GM18868 (cell line): ENCODE results near the gene ERBB4.

Experiments
- ATAC-seq: cut with Tn5 transposase; IDR thresholded peaks from one replicate; pipeline ENCODE4 v1.9.1; 2021; ENCODE audit warnings: mild to moderate bottlenecking, moderate library complexity; ENCODE audit not compliant: unreplicated experiment

Gene ERBB4

DNA sequence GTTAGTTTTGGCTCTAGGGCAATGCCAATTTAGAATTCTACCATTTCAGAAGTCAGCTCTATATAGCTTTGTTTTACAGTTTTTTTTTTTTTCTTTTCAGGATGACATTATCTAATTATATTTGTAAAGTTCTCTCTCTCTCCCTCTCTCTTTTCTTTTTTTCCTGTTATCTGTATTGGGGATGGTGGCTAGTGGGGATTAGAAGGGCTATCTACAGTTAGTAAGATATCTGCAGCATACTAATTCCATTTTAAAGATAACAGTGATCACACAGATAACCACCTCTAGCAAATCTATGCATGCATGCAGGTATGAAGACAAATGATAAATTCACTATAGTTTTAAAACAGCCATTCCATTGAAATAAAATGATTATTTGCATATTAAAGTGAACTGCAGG, 438.9 kb downstream of the ERBB4 start:
- no peak for ATAC-seq

DNA sequence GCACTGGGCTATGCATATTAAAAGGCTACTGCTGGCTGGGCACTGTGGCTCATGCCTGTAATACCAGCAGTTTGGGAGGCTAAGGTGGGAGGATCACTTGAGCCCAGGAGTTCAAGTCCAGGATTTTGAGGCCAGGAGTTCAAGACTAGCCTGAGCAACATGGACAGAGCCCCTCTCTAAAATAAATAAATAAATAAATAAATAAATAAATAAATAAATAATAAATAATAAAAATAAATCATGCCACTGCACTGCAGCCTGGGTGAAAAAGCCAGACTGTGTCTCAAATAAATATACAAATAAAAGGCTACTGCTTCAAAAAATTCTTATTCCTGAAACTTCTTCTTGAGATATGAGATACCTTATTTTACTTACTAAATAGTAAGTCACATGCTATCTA, 439.6 kb downstream of the ERBB4 start:
- ATAC-seq = no peak

DNA sequence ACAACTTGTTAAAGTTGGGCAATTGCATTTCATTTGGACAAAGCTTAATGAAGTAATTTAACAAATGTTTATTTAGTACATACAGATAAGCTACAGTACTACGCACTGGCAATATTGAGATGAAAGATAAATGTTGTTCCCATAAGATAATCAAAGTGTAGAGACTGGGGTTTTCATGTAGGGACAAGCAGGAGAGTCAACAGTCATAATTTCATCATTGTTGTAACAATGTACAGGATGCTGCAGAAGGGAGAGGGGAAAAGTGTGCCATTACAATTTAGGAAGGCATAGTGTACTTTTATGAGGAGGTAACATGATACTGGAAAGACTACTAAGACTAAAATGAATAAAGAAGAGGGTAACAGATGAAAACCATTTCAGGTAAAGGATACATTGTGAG, 441.6 kb downstream of the ERBB4 start:
- no peak for ATAC-seq

DNA sequence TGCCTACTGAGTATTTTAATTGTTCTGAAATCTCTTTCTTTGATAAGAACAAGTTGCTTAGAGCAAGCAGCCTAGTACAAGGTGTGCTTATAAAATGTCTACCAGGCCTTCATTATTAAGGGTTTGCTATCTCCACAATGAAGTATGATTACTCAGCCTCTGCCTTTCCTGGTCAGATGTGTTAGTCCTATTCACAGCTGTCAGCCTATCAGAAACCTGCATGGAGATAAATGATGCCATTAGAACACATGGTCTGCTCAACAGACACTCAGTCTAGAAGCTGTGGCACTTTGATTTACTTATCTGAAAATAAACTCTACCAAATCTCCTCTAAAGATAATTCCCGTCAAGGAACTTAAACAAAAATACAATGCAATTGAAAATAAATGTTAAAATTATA, 448.7 kb downstream of the ERBB4 start:
- ATAC-seq = no peak

DNA sequence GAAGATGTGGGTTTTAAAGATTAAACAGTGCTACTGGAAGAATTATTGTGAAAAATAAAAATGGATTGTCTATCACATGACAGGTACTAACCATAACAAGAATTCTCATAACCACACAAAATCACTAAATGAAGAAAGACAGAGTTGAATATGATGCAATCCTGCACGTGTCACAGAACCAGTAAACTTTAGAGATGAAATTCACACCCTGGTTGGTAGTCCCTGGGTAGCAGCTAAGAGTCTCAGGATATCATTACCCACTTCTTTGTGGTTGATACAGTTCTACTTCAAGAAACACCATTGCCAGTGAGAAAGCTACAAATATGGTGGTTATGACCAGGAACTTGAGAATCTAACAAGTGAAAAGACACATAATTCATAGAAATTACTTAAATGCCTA, 450.2 kb downstream of the ERBB4 start:
- ATAC-seq = peak; percentile 56

DNA sequence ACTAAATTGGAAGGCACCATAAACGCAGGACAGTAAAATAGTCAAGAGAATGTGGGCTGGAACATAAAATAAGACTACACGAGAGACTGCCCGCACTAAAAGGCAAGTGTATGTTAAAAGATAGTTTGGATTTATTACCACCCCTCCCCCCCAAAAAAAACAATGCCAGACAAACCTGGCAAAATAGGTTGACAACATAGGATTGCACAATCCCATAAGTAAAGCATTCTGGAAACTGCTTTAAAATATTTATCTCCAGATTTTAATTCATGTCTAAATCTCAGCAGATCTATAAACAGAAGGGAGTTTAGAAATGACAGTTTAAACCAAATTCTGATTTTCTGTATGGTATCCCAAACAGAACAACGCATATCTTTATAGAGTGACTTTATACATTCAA, 455.1 kb downstream of the ERBB4 start:
- no peak for ATAC-seq

DNA sequence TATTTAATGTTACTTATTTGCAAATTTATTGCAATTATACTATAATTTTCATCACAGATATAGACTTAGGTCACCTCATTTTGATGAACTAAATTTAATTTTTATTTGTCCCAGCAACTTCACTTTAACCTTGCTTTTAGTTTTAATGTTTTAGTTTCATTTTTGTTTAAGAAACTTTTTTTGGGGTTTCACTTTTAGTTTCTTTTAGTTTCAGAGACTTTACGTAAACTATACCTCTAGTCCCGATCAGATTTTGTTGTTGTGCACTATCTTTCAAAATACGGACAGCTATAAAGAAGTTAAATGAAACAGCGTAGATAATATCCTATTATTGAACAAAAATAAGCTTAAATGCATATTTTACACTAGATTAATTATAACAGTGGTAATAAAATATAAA, 460.5 kb downstream of the ERBB4 start:
- ATAC-seq = peak; percentile 80

DNA sequence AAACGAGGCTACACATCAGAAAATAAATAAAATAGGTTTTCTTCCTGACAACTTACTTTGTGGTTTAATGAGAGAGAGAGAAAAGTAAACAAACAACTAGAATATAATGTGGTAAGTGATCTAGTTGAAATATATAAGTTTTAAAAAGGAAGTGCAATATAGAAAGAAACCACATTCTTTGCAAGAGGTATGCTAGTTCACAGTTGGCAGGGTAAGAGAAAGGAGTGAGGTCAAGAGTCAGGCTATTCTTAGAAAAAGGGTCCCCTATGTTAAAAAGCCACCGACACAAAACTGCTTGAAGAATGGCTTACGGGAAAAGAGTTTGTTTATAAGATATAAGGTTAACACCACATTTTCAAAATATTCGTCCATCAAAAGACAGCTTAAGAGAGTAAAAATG, 462.1 kb downstream of the ERBB4 start:
- ATAC-seq = peak; percentile 42

DNA sequence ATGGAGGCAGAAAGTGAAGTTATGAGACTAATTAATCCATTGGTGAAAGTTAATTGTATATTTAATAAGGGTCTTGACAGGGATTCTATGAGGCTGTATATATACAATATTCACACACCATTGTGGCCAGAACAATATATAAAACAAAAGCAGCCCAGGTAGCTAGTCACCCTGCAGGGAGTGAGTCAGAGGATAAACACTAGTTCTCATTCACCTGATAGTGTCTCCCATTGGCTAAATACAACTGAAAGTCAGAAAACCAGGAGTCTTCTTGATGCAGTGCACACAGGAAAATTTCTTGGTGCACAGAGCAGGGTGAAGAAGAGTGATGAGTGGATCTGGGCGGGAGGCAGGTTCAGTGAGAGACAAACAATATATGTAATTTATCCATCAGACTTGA, 465.2 kb downstream of the ERBB4 start:
- ATAC-seq = no peak

DNA sequence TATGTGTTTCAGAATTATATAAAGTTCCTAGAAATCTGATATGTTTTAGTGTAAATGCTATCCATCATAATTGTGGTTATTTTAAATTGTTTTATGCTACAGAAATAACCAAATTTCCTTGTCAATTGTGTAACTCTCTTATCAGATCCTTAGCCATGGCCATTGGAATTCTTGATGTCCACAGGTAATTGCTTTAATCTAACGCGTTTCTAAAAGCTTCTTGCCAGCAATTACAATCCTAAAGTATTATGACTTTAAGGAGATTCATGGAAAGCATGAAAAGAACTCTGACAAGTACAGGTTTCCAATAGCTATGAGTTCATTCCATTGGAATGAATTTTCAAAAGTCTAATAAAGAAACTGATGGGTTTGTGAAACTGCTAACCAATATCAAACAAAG, 472.1 kb downstream of the ERBB4 start:
- no peak for ATAC-seq

DNA sequence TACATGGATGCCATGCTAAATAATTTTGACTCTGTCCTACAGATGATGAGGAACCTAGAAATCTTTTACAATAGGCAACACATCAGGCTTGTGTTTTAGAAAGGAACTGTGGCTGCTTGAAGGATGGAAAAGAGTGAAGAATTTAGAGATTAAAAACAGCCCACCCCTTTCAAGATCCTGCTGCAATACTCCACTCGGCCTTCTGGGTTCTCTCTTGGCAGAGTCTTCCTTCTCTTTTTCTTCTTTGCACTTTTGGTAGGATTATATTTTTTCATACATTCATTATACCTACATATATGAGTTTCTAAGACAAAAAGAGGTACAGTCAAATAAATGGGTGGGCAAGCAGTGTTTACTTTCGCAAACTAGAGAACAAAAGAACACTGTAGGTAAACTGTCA, 474.3 kb downstream of the ERBB4 start:
- no peak for ATAC-seq

DNA sequence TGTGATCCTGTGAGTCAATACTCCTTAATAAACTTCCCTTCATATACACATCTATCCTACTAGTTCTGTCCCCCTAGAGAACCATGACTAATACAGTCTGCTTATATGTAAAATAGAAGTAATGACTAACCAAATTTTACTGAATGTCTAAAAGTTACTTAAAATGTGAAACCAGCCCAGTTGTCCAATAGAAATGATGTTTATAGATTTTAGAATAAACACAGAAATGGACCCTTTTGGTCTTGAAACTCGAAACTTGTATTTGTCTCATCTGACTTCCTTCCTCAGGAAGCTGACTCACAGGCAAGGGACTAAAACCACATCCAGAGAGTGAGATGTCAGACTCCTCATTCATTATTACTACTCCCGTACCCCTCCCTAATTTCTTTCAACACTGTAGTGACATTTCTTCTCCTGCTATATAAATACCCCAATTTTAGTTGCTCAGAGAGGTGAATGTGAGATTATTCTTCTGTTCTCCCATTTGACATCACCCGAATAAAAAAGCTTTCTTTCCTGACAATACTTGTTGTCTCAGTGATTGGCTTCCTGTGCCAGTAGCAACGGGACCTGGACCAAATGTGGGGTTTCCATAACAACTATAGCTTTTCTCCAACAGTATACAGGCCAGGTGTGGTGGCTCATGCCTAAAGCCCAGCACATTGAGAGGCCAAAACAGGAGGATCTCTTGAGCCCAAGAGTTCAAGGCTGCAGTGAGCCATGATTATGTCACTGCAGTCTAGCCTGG, 486.0 kb downstream of the ERBB4 start:
- peak; percentile 78 for ATAC-seq

DNA sequence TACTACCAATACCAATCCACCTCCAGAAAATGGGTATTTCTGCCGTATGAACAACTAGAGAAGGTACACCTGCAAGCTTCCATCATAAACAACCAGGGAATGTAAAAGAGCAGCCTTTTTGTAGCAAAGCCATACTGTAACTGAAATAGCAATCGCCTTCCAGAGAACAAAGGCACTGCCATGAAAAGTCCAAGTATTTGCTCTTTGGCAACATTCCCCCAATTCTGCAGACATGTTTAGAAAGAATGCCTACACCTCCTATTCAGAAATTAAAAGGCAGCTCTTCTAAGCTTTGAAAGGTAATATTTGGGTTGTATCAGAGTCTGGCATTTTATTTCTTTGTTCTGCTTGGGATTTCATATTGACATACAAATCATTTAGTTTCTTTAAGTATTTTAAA, 487.7 kb downstream of the ERBB4 start:
- ATAC-seq = no peak

DNA sequence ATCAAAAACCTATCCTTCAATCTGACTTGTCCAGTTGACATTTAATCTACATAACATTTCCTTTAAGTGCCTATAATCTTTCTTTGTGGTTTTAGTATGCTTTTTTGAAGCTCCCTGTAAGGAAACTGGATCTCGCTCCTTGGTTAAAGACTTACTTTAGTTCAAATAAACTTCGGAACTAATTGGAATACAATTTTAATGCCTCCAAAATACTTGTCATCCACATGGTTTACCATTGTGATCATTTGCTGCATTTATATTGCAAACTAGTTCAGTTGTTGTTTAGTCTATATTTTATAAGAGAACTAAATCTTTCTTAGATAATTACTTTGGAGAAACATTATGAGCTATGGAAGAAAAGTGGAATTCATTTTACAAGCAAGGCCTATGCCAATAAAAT, 496.0 kb downstream of the ERBB4 start:
- ATAC-seq = no peak

DNA sequence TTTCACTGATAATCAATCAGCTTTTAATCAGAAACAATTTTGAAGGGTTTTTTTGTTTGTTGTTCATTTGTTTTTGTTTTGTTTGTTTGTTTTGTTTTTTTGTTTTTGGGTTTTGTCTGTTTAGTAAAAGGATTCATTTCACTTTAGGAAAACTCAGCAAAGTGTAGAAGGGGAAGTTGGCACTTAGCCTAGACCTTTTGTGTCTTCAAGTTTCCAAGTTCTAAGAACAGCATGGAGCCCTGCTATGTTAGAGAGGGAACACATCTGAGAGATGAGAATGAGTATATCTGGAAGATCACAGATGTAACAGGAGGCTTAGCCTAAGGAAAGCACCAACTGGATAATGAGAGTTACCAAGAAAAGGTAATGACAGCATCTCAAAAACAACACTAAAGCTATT, 501.5 kb downstream of the ERBB4 start:
- ATAC-seq = no peak

DNA sequence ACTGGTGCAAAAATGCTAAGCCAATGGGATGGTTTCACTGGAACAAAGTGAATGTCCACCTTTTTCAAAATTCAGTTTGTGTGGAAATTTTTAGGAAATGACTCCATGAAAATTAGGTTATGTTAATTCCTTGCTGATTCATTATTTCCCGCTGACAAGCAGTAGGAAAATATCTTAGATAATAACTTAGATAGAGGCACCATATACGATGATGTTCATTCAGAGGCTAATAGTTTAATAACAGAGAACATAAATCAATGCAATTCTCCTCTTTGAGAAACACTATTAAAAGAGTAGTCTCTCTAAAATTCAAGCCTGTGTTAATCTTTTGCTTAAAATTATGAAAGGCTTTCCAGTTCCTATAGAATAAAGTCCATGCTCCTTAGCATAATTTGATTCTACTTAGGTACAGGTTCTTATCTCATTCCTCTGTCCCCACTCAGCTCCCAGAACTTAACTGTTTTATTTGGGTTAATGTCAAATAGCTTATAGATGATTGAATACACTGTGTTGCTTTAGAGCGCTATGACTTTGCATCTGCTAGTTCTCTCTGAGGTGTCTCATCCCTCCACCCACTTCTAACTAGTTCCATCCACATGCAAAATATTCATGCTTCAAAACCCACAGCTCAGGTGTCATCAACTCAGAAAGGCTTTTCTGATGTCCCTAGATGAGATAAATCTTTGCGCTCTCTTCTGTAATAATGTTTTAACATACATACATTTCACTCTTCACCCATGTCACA, 503.6 kb downstream of the ERBB4 start:
- ATAC-seq = no peak

DNA sequence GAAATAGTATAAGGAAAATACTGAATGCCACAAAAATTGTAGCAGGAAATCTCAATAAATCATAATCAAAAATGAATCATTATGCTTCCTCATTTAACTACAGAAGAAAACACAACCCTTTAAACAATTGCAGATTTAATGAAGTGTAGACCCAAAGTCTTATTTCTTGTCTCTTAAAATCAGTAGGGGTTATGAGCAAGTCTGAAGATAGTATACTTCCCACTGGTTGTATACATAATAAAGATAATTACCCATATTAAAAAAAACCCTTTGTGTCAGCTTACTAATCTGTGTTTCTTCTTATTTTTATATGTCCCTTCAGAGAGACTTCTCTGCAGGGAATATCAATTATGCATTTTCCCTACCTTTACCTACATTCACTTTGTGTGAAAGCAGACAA, 504.7 kb downstream of the ERBB4 start:
- ATAC-seq = no peak

DNA sequence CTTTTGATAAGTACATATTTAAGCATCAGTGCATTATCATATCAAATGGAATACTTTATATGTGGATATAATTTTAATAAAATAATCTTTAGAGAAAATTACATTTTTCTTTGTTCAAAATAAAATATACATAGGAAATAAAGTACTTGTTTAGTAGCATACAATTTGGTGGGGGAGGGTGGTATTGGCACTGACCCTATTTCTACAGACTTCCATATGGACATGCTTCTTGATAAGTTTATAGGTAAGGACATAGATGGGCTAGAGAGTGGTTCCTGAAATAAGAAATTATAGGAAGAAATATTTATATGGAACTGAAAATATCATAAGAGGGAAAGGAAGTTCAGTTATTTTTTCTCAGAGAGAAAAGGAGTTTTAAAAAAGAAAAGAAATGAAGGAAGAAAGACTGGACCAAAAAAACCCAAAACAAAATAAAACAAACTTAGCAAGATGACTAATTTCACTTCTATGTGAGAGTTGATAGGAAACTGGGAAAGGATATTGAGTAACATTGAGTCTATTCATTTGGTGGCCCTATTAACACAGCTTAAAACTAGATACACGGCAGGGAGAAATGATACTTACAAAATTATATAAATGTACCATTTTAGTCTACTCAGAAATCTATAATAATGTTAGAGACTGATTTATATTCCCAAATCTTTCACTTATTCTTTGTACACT, 505.9 kb downstream of the ERBB4 start:
- ATAC-seq = no peak

DNA sequence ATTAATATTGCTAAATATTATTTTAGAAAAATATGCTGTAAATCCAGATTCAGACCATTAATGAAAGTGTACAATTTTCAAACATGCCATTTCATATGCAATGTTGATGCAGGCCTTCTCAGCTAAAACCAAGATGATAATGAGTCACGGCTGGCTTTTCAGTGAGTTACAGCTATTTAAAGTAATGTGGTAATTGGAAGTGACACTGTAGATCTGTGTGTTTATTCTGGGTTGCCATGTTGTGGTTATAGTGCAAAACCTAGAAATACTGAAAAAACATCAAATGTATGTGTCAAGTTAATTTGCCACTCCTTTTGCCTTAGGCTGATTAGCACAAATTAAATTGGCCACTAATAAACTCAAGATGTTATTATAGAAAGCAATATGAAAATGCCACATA, 506.6 kb downstream of the ERBB4 start:
- no peak for ATAC-seq

DNA sequence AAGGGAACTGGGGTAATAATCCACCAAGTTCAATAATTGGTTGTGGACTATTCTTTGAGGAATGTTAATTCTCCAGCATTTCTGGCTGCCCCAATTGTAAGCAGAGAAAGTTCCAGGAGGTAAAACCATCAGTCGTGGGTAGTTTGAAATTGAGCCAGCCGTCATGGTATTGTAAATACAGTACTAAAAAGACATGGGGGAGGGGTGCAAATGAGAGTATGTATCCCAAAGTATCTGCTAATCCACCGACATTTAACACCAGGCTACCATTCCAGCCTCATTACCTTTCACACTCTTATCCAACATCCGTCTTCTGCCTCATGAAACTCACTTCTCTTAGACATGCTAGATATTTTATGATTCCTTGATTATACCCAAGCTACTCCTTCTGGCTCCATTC, 507.9 kb downstream of the ERBB4 start:
- no peak for ATAC-seq

DNA sequence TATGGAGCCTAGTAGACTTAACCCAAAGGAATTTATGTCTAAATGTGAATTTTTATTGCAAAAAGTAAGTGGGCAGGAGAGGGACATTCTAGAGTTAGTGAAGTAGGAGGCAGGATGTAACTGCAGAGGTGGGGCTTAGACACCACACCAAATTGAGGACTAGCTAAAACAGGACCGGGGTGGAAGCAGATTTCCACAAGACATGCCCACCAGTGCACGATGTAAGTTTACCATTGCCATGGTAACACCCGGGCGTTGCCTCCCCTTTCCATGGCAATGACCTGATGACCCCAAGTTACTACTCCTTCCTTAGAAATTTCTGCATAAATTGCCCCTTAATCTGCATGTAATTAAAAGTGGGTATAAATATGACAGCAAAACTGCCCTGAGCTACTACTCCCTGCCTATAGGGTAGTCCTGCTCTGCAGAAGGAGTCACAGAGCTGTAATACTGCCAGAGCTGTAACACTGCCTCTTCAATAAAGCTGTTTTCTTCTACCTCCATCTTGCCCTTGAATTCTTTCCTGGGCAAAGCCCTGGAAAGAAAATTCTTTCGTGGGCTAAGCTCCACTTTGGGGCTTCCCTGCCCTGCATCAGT, 509.7 kb downstream of the ERBB4 start:
- no peak for ATAC-seq
